IPS DF 4.7 (cell line): ENCODE measurements around the gene RBM24.
"Not testable (repeated sequence)": the region's sequence is repeated elsewhere in the genome, so short reads cannot be mapped to it uniquely, and the experiment has no call there.

ENCODE experiments used
- DNase-seq: peaks from one replicate; pipeline ENCODE4 v3.0.0-alpha.2; 2013; ENCODE audit warnings: low spot score; ENCODE audit errors: extremely low read depth

RBM24 gene

DNA sequence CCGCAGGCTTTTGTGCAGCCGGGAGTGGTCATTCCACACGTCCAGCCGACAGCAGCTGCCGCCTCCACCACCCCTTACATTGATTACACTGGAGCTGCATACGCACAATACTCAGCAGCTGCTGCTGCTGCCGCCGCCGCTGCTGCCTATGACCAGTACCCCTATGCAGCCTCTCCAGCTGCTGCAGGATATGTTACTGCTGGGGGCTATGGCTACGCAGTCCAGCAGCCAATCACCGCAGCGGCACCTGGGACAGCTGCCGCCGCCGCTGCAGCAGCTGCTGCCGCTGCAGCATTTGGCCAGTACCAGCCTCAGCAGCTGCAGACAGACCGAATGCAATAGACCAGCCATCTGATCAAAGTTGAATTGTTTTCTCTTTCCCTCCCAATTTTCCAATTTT is 10.6 kb downstream of the RBM24 start:
- no peak for DNase-seq

DNA sequence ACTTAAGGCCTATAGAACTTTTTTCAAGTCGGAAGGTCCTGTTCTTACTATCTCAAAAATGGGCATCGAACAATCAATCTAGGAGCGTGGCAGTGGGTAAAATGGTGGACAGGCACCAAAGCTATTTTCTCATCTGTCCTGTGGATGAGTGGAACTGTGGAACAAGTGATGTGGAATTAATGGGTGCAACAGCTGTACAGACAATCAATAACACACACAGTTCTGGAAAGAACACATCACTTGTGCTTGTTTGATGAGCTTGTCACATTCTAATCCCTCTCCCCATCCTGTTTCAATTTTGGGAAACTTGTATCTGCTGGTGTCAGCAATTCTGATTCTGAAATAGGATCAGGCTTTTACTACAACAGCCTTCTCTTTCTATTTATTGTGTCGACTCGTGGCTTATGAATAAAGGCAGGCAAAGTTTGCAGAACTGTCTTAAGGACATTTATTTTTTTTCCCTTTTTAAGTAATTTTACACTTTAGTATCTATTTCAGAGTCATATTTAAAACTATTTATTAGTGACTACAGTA is 11.5 kb downstream of the RBM24 start:
- no peak for DNase-seq

DNA sequence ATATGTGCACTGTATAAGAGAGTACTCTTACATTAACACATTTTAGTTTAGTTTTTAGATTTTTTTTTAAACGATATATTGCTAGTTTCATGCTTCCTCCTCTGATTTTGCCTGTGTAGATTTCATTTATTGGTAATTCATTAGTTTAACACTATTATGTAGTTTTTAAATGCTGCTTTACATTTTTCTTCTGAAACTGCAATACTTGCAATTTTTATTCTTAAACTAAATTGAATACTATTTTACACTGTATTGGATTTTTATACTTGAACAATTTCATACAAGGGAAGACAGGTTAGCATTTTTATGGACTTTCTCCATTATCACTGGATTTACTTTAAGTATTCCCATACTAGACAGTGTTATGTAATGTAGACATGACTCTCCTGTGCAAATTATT is 12.2 kb downstream of the RBM24 start:
- no peak for DNase-seq

DNA sequence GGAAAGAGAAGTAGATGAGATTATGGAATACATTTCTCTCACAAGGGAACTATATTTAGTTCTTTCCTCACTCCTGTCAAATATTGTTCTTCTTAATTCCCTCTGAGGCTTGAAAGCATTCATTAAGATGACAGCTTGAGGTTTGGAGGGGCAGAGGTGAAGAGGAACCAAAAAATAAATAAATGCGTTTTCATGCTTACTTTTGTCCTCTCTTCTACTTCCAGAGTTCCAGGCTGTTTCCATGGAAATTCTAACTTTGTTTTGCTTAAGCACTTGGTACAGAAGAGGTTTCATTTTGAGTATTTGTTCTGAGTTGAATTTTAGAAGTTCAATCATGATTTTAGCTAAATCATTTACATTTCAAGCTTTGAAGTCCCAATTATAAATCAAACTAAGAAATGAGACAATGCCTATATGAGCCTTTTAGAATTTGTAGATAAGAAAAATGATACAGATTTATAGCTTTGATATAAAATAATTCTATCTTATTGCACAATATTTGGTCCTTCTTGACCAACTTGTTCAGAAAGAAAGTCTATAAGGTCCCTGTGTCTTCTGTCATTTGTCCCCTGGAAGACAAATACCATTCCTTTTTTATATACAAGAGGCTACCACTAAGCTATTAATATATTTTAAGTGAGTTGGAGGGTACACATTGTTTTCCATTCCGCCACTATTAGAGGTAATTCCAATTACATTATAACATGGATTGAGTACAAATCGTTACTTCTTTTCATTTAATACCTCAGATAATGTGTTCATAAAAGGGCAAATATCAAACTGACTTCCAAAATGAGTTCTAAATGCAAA is 16.3 kb downstream of the RBM24 start:
- DNase-seq = no peak

DNA sequence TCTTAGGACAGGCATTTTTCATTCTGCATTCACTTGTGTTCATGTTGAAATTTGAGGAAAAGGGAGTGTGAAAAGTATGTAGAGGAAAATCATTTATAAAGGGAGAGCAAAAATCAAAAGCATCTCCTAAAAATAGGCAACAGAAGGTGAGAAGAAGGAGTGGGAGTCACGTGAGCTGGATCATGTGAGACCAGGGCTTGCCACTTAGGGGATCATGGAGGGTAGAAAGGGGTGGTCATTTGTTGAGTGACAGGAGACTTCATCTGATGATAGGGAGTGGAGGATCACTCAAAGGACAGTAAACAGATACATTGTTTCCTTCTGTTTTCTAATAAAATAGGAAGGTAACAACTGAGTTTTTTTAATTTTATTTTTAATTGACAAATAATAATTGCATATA is 17.1 kb downstream of the RBM24 start:
- no peak for DNase-seq

DNA sequence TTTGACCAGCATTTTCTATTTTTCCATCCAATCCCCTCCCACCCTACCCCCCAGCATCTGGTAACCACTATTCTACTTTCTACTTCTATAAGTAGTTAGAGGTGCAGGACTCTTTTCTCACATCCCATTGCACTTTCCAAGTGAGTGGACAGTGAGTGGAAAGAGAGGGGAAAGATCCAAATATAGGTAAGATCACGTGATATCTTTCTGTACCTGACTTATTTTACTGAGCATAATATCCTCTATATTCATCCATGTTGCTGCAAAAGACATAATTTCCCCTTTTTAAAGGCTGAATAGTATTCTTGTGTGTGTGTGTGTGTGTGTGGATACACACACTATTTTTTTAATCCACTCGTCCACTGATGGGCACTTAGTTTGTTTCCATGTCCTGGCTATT is 18.1 kb downstream of the RBM24 start:
- no peak for DNase-seq

DNA sequence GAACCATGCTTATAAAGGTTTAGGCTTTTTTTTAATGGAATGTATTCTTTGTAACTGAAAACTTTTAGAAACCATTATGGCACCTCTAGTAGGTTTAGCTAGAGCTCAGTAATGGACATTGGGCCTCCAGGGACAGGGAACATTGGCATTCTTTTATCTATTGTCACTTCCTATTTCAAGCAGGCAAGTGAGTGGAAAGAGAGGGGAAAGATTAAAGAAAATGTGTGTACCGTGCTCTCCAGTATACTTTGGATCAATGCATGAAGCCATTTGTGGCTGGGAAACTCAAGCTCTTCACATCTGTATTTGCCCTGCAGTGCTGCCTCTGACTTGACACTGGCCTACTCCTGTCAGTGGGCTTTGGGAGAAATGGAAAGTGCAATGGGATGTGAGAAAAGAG is 18.6 kb downstream of the RBM24 start:
- no peak for DNase-seq

DNA sequence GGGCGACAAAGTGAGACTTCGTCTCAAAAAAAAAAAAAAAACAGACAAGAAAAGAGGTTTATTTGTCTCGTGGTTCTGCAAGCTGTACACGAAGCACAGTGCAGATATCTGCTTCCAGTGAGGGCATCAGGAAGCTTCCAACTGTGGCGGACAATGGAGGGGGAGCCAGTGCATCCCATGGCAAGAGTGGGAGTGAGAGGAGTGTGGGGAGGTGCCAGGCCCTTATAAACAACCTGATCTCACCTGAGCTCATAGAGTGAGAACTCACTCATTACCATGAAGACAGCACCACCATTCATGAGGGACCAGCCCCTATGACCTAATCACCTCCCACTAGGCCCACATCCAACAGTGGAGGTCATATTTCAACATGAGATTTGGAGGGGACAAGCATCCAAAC is 19.5 kb downstream of the RBM24 start:
- DNase-seq = no peak

DNA sequence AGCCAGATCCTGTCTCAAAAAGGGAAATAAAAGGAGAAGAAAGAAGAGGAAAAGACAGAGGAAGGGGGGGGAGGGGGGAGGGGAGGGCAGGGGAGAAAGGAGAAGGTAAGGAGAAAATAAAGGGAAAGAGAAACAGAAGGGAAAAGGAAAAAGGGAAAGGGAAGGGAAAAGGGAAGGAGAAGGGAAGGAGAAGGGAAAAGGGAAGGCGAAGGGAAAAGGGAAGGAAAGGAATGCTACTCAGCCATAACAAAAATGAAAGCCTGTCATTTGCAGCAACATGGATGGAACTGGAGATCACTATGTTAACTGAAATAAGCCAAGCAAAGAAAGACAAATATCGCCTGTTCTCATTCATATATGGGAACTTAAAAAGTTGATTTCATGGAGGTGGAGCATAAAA is 22.3 kb downstream of the RBM24 start:
- DNase-seq = no peak

DNA sequence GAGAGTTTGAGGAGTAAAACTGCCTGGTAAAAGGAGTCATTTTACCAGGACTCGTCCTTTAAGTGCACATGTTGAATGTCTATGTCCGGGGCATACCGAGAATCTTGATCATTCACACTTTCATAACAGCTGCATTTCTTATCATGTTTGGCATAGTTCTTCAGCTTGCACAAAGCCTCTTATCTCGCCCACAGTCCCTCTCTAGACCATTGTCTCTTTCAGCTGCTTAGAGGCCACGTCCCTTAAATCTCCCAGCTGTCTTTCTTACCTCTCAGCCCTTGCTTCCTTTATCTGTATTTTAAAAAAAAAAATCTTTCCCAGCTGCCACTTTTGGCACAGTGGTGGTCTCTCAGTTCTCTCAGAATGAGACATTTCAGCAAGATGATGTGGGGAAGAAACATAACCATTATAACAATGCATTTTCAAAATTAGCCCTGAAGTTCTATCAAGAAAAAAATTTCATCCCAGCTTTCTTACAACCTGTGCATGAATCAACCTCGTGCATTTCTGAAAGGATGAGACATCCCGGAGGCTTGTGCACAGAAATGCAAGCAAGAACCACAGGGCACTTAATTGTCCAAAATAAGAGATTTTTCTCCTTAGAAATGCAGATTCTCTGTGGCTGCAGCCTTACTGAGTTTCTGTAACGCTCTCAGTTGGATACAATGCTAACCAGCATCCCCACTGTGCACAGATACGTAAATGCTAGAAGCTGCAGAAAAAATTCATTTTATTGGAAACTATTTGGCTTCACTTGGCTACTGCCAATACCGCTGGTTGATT is 24.2 kb downstream of the RBM24 start:
- DNase-seq = no peak

DNA sequence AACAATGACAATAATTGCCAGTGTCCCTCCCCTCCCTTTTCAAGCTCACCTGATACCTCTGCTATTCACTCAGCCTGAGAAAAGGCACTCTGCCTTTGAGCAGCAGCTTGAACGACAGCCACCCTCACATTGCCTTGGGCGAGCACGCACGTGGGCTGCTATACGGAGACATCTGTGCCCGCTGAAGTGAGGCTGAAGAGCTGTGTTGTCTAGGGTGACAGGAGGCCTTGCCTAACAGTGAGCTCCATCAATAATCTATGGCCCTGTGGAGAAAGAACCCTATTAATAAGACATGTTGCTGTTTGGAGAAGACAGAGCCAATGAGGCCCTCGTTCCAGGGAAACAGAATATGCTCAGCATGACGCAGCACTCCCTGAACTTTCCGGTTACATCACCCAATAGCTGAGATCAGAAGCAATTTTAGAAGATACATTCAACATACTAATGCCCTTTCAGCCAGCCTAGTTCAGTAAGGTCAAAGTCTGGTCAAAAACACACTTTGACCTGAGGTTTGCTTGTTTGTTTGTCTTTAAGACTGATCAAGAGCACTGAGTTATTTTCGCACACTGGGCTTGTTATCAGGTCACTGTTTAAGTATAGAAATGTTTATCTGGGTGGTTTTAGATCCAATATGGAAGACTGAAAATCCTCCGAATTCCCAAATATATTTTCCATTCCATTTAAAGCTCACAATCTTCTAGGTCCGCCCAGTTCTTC is 30.6 kb downstream of the RBM24 start:
- no peak for DNase-seq

DNA sequence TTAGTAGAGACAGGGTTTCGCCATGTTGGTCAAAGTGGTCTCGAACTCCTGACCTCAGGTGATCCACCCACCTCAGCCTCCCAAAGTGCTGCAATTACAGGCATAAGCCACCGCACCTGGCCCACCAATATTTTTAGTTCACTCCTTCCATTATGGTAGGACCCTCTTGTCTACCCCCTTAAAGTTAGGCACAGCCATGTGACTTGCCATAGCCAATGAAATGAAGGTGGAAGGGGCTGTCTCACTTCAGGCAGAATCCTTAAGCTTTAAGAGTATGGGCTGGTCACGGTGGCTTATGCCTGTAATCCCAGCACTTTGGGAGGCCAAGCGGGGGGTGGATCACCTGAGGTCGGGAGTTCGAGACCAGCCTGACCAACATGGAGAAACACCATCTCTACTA is 32.1 kb downstream of the RBM24 start:
- not testable (repeated sequence) for DNase-seq

DNA sequence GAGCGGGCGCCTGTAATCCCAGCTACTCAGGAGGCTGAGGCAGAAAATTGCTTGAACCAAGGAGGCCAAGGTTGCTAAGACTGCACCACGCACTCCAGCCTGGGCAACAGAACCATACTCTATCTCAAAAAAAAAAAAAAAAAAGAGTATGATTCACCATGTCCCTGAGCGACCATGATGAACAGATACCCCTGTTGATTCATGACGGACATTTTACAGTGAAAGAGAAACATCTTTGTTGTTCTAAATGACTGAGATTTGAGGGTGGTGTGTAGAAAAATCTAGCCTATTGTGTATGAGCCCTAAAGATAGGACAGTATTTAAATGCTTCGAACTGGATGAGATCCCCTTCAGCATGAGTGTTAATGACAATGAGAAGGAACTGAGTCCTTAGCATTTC is 32.8 kb downstream of the RBM24 start:
- no peak for DNase-seq

DNA sequence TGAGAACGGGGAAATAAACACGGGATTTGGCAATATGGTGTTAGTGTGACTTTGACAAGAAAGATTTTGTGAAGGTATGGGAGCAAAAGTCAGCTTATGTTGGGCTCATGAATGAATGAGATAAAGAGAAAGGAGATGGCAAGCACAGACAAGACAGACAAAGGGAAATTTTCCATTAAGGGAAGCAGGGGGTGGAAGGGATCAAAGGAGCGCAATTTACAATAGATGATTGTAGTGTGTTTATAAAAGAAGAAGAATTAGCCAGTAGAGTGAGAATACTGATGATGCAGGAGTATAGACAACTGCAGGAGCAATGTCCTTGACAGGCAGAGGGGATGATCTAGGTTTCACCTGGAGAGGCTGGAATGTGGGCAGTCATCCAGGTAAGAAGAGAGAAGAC is 34.1 kb downstream of the RBM24 start:
- DNase-seq = no peak

DNA sequence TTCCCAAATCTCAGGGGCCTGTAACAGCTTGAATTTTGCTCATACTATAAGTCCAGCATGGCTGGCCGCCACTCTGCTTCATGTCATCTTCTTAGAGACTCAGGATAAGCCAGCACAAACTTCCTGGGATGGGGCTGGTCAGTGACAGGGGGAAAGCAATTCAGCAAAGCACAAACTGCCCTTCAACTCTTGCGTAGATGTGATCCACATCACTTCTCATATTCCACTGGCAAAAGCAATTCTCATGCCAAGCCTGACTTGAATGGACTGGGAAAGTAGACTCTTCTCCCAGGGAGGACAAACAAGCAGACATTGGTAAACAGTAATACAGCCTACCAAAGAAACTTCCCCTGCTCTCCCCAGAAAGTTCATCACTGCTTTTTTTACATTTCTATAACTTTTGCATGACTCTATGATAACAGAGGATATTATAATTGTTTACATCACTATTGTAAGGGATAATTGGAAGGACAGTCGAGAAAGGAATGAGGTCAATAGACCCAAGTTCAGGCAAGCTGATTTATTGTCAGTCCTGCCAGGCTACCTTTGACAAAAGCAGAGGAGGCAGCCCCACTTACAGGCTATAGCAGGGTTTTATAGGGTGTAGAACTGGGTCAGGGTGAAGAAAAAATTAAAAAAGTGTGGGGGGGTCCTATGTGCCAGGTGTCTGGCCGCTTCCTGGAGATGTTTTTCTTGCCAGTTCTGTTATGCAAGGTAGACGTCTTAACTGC is 37.4 kb downstream of the RBM24 start:
- DNase-seq = no peak

DNA sequence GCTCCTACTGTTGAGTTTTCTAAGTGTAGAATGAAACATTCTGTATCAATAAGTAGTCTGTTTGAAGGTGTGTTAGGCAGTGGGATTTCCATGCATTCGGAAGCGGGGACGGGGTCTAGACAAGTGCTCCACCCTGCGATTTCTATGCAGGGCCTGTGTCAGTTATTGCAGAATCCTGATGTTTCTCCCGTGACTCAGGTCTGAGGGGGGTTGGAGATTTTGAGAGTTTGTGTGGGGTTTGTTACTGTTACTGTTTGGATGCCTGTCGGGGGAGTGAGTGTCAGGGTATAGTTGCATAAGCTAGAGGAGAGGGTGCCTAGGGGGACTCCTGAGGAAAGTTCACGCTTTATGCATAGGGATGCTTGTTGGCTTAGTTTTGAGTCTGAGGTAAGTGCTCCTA is 39.1 kb downstream of the RBM24 start:
- DNase-seq = not testable (repeated sequence)

DNA sequence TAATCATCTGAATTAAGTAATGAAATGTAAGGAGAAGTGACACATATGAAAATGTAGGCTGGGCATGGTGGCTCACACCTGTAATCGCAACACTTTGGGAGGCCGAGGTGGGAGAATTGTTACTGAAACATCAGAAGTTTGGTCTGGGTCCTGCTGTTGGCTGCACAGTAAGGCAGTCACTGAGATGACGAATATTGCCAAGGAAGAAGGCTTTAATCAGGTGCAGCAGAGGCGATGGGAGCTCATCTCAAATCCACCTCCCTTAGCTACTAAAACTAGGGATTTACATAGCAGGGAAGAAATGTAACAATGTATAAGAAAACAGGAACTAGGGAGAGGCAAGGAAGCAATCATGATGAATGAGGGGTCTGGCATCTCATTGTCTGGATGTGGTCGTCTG is 50.1 kb downstream of the RBM24 start:
- DNase-seq = no peak

DNA sequence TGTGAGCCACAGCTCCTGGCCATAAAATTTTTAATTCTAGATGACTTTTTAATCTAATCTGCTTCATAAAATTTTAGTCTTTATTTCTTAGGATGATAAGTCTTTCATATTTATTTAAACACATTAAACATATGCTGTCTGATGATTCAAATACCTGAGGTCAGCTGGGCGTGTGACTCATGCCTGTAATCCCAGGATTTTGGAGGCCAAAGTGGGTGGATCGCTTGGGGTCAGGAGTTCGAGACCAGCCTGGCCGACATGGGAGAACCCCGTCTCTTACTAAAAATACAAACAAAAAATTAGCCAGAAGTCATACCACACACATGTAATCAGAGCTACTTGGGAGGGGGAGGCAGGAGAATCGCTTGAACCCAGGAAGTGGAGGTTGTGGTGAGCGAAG is 53.1 kb downstream of the RBM24 start:
- no peak for DNase-seq

DNA sequence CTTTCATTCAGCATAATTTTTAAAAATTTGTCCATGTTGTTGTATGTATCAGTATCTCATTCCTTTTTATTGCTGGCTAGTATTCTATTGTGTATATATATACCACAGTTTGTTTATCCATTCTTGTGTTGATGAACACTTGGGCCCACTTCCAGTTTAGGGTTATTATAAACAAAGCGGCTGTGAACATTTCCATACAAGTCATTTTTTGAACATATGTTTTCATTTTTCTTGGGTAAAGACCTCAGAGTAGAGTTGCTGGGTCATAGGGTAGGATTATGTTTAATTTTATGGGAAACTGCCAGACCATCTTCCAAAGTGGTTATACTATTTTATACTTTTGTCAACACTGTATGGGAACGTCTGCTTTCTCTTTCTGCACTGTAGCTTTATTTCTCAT is 55.3 kb downstream of the RBM24 start:
- no peak for DNase-seq

DNA sequence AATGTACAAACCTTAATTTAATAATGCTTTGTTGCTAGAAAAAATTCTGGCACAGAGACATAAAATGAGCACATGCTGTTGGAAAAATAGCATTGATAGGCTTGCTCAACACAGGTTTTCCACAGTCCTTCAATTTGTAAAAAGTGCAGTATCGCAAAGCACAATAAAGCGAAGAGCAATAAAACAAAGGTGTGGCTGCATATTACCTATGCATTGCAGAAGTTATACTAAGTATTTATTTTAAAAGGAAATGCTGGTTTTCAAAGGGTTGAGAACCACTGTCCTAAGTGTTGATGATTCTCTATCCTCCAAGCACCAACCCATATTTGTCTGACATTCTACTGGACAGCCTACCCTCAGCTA is 58.1 kb downstream of the RBM24 start:
- no peak for DNase-seq

DNA sequence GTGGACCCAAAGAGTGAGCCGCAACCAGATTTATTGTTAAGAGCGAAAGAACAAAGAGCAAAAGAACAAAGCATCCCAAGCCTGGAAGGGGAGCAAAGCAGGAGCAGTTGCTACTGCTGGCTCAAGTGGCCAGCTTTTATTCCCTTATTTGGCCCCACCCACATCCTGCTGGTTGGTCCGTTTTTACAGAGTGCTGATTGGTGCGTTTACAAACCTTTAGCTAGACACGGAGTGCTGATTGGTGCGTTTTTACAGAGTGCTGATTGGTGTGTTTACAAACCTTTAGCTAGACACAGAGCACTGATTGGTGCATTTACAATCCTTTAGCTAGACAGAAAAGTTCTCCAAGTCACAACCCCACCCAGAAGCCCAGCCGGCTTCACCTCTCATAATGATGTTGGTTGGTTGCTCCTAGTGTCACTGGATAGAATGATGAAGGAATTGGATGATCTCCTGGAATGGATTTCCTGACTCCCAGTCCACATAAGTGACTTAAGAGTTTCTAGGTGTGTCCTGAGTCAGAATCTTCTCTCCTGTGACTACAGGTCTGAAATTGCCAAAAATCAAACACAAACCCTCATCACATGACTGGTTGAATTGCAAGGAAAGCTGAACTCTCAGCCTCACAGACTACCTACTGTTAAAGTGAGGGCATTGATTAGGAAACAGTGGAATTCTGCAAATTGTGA is 60.1 kb downstream of the RBM24 start:
- no peak for DNase-seq
